Measurements from ENCODE around the gene ATRX. TPM values are rescaled to one million over a fixed set of nuclear protein-coding genes. Genes with fewer than 3 reads are reported as not detected.

Gene ATRX
- total RNA-seq, 1 experiment from 2014 or later = 61.3 TPM

- POLR2A ChIA-PET = no interaction called here
- no peak for TF ChIP-seq MAX (IDR thresholded peaks at IDR 0.05)
- no peak for TF ChIP-seq RAD21 (IDR thresholded peaks at IDR 0.05; ENCODE audit: low read depth)
- no peak for TF ChIP-seq TCF7L2 (IDR thresholded peaks at IDR 0.05; ENCODE audit: borderline replicate concordance, extremely low read depth, insufficient read depth, insufficient read length)
- TF ChIP-seq EZH2 (IDR thresholded peaks at IDR 0.05) = no peak
- TF ChIP-seq CEBPB (IDR thresholded peaks at IDR 0.05; ENCODE audit: low read depth) = no peak
- TF ChIP-seq FOSL1 (IDR thresholded peaks at IDR 0.05; ENCODE audit: low read depth) = peak; percentile 20; the same call in 1 of the 2 replicates
- no peak for TF ChIP-seq ZNF274 (IDR thresholded peaks at IDR 0.05; ENCODE audit: low read depth, low read length)
- TF ChIP-seq, protein P1, sequence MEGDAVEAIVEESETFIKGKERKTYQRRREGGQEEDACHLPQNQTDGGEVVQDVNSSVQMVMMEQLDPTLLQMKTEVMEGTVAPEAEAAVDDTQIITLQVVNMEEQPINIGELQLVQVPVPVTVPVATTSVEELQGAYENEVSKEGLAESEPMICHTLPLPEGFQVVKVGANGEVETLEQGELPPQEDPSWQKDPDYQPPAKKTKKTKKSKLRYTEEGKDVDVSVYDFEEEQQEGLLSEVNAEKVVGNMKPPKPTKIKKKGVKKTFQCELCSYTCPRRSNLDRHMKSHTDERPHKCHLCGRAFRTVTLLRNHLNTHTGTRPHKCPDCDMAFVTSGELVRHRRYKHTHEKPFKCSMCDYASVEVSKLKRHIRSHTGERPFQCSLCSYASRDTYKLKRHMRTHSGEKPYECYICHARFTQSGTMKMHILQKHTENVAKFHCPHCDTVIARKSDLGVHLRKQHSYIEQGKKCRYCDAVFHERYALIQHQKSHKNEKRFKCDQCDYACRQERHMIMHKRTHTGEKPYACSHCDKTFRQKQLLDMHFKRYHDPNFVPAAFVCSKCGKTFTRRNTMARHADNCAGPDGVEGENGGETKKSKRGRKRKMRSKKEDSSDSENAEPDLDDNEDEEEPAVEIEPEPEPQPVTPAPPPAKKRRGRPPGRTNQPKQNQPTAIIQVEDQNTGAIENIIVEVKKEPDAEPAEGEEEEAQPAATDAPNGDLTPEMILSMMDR (IDR thresholded peaks at IDR 0.05 in 2 of 3, conservative IDR thresholded peaks at IDR 0.05 in 1 of 3; ENCODE audit: borderline replicate concordance in 1 of 3, insufficient read depth in 1 of 3, low read depth in 2 of 3, low read length in 2 of 3) = no peak
- Histone ChIP-seq H3K27ac (ENCODE audit: low read depth, low read length) (no peak overlapping the region), H3K79me2 (ENCODE audit: insufficient read depth, low read length) (no peaks in the 10 kb centered on the region), H3K9ac (ENCODE audit: low read length) (no peak overlapping the region), H3K27me3 (ENCODE audit: insufficient read depth, low read length) (no peaks in the 10 kb centered on the region), H3K9me3 (ENCODE audit: control insufficient read depth in 1 of 2, insufficient read depth in 1 of 2, low read depth in 1 of 2, low read length in 2 of 2) (no peaks in the 10 kb centered on the region), H4K20me1 (ENCODE audit: insufficient read depth) (no peaks in the 10 kb centered on the region), H3K4me3 (replicated peaks in 1 of 2; ENCODE audit: low read depth in 1 of 2, low read length in 2 of 2) (no peak overlapping the region), H2AFZ (ENCODE audit: low read depth, low read length, poor library complexity, severe bottlenecking) (no peak overlapping the region), H3K36me3 (ENCODE audit: control insufficient read depth in 1 of 2, insufficient read depth in 2 of 2, low read length in 2 of 2) (no peaks in the 10 kb centered on the region), H3K4me1 (ENCODE audit: control insufficient read depth in 1 of 2, insufficient read depth in 2 of 2, low read length in 2 of 2) (peaks cover 0 to 9% of the 10 kb centered on the region in 2 experiments; a peak in 2 of 4 replicates), H3K4me2 (ENCODE audit: low read length) (peak overlapping the region; percentile 12; the same call in 1 of the 2 replicates), H3K9me2 (ENCODE audit: insufficient read depth) (no peaks in the 10 kb centered on the region)
- ATAC-seq (no peak), DNase-seq (ENCODE audit: low read depth, low spot score) (no peak)
- no TSS peak for BruUV-seq (replicated peaks)
- intact Hi-C loops (cut with micrococcal nuclease) = no loop called here
- RAD21 ChIA-PET (ENCODE audit: low non-redundant PET in 1 of 2, low total read pairs in 2 of 2, uncharacterized antibody in 2 of 2, unreplicated experiment in 2 of 2) = no interaction called here
- CTCF ChIA-PET = interaction anchor here (0.8 kb wide), 1 partner anchor 361 kb away, joined by 3 read pairs; no protein-coding TSS in a partner anchor
These were observed 117.4 kb downstream of the ATRX start for GRCh38 chrX:77668391-77669237.
